CD4-positive, alpha-beta T cell treated with Interleukin-6 for 4 hours (primary cell): ENCODE measurements around the gene CASP1.
"Not testable (repeated sequence)": the region's sequence is repeated elsewhere in the genome, so short reads cannot be mapped to it uniquely, and the experiment has no call there.

Source experiments
- DNase-seq: peaks from one replicate; pipeline ENCODE4 v3.0.0-alpha.2; 2020; ENCODE audit warnings: mixed read lengths

Gene CASP1

DNA sequence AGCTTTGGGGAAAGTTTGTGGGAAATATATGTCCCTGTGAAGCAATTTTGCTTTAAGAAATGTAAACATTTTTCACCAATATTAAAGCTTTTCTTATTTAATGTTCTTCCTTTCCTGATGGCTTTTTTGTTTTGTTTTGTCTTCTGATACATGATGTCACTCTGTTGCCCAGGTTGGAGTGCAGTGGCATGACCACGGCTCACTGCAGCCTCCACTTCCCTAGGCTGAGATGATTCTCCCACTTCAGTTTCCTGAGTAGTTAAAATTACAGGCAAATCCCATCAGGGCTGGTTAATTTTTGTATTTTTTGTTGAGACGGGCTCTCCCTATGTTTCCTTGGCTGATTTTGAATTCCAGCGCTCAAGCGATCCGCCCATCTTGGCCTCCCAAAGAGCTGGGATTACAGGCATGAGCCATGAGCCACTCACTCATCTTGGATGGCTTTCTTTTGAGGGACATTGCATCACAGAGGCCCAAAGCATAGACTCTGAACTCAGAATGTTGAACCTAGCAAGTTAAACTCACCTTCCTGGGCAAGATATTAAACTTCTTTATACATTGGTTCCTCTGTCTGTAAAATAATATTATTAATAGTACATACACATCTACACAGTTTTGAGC is 10.8 kb upstream of the CASP1 start:
- no peak for DNase-seq

DNA sequence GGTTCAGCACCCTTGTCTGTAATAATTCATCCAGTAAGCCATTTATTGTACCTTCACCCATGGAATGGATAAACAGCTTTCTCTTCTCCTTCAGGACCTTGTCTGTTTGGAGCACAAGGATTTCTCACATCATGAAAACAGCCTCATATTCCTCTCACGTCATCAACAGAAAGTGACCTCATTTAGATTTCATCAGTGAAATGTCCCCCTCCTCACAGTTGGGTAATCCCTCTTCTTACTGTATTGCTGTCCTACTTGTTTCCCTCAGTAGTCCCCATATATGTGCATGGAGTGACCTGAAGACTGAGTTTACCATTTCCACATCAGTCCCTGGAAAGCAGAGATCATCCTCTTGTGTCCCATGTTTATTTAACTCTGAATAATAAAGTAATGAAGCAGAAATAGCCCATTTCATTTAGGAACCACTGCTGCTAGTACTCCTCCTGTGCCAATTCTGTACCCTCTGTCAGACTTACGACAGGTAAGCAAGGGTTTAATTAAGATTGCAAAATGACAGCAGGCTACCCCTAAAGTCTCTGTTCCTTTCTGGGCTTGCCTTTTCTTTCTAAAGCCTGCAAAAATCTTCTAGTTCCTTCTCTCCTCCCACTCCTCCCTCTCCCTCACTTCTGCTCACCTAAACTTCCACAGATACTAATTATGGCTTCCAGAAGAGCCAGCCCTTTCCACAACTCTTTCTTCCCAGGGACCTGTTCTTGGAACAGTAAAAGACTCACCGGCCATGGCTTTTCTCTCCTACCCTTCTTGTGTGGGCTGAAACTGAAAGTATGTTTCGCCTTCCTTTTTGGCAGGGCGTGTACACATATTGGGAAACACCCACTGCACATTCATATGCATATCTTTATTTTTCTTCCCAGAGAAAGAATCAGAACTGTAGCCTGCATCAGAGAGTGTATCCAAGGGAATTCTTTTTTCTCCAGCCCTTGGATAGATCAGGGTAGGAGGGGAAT is 9.9 kb upstream of the CASP1 start, which contains the start of gene CARD16:
Gene CARD16, minus strand, starts transcription at position 779 of the 968 bp plus-strand sequence. Its CDS starts 38 bp downstream, at position 741.
- peak; percentile 50 for DNase-seq

DNA sequence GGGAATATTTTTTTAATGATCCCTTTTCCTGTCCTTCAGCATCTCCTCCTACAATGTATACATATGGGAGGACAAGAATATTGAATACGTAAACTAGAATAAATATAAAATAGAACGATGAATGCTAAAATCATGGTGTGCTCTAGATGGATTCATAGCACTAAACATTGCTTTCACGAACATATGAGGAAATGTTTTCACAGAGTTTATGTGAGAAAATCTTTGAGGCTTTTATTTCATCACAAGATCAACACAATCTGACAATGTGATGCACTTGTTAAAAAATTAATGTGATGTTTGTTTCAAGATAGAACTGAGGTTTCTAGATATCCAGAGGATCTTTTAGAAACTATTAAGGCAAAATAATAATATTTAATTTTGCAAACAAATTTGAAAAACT is 7.2 kb upstream of the CASP1 start:
- no peak for DNase-seq

DNA sequence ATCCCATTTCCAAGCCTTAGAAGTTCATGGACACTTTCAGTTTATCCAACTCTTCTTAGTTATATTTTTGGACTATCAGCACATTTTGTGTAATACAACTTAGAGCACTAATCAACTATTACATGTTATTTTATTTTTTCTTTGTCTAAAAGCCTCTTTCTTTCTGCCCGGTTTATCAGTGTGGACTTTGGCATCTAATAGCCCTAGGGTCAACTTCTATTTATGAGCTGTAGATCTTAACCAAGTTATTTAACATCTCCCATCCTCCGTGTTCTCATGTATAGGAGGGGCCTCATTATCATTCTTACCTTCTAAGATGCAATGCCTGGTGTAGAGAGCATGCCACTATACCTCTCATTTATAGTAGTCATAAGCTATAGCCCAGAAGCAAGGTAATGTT is 5.8 kb upstream of the CASP1 start:
- DNase-seq: no peak

GRCh38 chr11:105034388-105034787 is 556 bp downstream of the CASP1 start:
- DNase-seq: not testable (repeated sequence)

GRCh38 chr11:105033781-105034180 is 1.2 kb downstream of the CASP1 start:
- DNase-seq: no peak

GRCh38 chr11:105033343-105033742 is 1.6 kb downstream of the CASP1 start:
- no peak for DNase-seq

DNA sequence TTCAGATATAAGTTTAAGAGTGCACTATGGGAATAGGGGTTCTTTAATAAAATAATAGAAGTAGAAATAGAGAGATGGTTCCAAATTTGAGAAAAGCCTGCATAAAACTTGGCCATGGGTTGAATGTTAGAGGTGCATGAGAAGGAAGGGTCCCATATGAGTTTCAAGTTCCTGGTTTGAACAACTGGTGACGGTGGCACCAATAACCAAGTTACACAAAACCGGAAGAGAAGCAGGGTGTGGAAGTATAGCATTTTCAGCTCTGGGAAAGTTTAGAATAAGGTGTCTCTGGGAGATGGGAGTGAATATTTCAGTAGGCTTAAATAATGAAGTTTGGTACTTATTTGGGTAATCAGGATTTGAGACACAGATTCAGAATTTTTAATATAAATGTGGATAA is 2.4 kb downstream of the CASP1 start:
- DNase-seq: no peak

GRCh38 chr11:105027678-105028077 is 7.3 kb downstream of the CASP1 start:
- DNase-seq: no peak

DNA sequence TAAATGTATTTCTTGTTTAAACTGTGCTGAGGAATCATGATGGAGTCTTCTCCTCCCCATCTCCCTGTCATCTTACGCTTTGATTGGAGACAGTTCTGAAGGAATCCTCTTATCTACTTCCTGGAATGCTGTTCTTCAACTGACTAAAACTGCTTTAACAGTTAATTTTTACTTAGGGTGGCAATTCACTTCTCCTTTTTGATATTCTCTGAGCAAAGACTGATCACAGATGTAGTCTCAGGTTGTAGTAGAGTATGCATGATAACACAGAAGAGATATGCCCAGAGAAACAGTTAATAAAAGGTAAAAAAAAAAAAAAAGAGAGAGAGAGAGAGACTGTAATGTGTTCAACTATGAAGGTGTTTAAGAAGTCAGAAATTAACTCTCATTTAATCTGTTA is 10.6 kb downstream of the CASP1 start:
- no peak for DNase-seq

- DNase-seq: no peak
These were observed 11.9 kb downstream of the CASP1 start, which contains the start of gene CASP5 for GRCh38 chr11:105023003-105023402. TSS of gene CASP5 (minus strand) at chr11:105023168. CDS start at chr11:105023136, 32 bp downstream.

GRCh38 chr11:105022527-105022926 is 12.4 kb downstream of the CASP1 start:
- no peak for DNase-seq

- DNase-seq: no peak
These were observed 27.5 kb downstream of the CASP1 start for GRCh38 chr11:105007463-105007862.

DNA sequence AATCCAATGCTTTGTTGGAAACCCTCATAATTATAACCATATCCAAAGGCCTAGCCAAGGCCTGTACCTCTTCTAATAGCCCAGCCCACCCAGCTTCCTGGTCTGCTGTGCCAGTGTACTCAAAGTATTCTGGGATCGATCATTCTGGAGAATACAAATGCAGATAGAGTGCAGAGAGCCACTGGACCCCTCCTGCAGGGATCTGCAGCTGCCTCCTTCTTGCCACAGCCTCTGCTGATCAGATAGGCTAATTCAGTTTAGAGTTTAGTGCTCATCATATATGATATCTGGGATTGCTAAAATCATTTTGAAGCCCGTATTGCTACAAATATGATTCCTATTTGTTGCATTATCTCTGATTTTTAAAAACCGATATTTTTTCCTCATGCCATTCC is 29.5 kb downstream of the CASP1 start:
- no peak for DNase-seq

- no peak for DNase-seq
These were observed 30.9 kb downstream of the CASP1 start for GRCh38 chr11:105004021-105004420.

GRCh38 chr11:105003151-105003550 is 31.8 kb downstream of the CASP1 start:
- no peak for DNase-seq

GRCh38 chr11:105000797-105001196 is 34.1 kb downstream of the CASP1 start:
- peak; percentile 69 for DNase-seq

DNA sequence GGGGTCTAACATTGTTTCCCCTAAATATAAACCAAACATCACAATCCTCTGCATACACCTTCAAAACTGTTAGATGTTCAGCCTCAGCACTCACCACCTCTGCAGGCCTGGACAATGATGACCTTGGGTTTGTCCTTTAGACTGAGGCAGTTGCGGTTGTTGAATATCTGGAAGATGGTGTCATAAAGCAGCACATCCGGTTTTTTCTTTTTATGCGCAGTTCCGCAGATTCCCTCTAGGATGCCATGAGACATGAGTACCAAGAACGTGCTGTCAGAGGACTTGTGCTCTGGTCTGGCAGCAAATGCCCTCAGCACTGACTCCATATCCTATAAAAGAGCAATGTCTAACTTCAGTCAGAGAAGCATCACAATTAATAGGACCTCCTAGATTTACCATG is 34.8 kb downstream of the CASP1 start:
- DNase-seq: peak; percentile 3

- no peak for DNase-seq
These were observed 35.2 kb downstream of the CASP1 start for GRCh38 chr11:104999721-105000120.

DNA sequence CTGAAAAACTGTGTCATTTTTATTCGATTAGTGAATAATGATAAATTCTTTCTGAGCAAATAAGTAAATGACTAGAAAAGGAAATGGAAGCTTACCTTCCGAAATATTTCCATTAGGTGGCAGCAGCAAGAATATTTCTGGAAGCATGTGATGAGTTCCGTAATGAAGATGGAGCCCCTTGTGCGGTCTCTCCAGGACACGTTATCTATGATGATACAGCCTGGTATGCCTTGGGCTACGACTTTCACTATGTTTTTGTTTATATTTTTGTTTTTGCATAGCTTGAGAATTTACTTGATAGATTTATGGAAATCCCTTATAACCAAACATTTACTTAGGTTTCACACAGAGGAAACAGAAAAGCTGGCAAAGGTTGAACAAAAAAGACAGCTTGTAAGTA is 37.7 kb downstream of the CASP1 start:
- DNase-seq: no peak

GRCh38 chr11:104995001-104995408 is 39.9 kb downstream of the CASP1 start:
- DNase-seq: no peak

DNA sequence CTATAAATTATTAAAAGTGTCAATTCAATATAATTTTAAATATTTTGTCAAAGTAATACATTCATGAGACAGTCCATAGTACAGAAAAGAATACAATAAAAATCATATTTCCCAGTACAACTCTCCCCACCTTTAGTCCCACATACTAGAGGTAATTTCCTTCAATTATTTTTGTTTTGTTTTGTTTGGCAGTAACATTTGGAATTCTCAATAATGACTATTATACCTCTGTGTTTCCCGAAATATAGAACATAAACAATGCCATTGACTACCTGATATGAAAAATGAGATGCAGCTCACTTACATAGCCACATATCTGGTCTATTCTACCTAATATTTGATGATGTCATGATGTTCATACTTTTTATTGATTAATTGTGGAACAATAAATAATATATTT is 42.2 kb downstream of the CASP1 start:
- no peak for DNase-seq

- no peak for DNase-seq
These were observed 43.0 kb downstream of the CASP1 start for GRCh38 chr11:104991994-104992393.

DNA sequence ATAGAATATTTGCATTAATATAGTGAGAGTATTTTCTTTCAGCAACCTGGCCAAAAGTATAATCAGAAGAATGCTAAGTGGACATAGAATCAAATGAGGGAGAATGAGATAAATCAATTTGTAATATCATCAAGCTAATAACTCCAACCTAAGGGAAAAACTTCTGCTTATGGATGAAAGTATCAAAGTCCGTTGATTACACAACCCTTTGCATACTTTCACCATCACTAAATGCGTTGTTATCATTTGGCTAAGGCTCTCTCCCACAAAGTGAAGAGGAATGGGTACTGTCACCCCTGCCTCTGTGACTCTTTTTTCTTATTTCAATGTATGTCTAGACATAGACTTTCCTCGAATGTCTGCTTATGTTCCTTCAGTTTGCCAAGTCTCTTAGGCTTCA is 50.1 kb downstream of the CASP1 start:
- no peak for DNase-seq
